Peyer's patch (tissue), 4 donors: ENCODE data around the gene IP6K1.

ENCODE experiments used
- POLR2A ChIP-seq, 2 donors: fragments of 450-650 bp; IDR thresholded peaks; one replicate each; pipeline ENCODE4 v1.5.1; 2017; ENCODE audit warnings: antibody characterized with exemption in 2 of 2, mild to moderate bottlenecking in 2 of 2, moderate library complexity in 2 of 2
- TF ChIP-seq, protein P1 (sequence below), 6 experiments: fragments of 450-650 bp in 4 of 6; fragments of 200-600 bp in 2 of 6; sonication (generic) in 1 of 6; IDR thresholded peaks; one replicate each; pipeline ENCODE4 v1.5.1; 2017 to 2019; ENCODE audit warnings: antibody characterized with exemption in 6 of 6, mild to moderate bottlenecking in 3 of 6, moderate library complexity in 1 of 6

DNA sequence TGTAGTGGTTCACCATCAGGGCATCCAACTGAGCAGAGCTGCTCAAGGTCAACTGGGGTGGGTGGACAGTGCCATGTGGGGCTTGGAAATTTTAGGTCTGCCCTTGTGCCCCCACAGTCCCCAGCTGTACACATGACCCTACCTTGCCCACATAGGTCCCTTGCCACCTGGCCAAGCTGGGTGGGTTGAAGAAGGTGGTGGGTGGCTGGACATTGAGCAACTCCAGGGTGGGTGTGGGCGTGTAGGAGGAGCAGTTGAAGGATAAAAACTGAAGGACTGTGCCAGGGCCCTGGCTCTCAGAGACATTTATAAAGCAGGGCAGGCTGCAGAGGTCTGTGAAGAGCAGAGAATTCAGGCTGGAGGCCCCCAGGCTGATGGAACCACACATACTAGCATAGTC, 12.8 kb upstream of the IP6K1 start:
- TF ChIP-seq, protein P1, sequence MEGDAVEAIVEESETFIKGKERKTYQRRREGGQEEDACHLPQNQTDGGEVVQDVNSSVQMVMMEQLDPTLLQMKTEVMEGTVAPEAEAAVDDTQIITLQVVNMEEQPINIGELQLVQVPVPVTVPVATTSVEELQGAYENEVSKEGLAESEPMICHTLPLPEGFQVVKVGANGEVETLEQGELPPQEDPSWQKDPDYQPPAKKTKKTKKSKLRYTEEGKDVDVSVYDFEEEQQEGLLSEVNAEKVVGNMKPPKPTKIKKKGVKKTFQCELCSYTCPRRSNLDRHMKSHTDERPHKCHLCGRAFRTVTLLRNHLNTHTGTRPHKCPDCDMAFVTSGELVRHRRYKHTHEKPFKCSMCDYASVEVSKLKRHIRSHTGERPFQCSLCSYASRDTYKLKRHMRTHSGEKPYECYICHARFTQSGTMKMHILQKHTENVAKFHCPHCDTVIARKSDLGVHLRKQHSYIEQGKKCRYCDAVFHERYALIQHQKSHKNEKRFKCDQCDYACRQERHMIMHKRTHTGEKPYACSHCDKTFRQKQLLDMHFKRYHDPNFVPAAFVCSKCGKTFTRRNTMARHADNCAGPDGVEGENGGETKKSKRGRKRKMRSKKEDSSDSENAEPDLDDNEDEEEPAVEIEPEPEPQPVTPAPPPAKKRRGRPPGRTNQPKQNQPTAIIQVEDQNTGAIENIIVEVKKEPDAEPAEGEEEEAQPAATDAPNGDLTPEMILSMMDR (IDR thresholded peaks at IDR 0.05), result no peak
- TF ChIP-seq POLR2A (IDR thresholded peaks at IDR 0.05), result no peak
